CD4-positive, alpha-beta T cell treated with Interferon alpha-2 for 1 hour (primary cell): Measurements from ENCODE around the gene SRRT.
"Not testable (repeated sequence)": the region's sequence is repeated elsewhere in the genome, so short reads cannot be mapped to it uniquely, and the experiment has no call there.

Source experiments
- DNase-seq, 2 donors: peaks; one replicate each; pipeline ENCODE4 v3.0.0-alpha.2; 2020 to 2022

The SRRT gene

DNA sequence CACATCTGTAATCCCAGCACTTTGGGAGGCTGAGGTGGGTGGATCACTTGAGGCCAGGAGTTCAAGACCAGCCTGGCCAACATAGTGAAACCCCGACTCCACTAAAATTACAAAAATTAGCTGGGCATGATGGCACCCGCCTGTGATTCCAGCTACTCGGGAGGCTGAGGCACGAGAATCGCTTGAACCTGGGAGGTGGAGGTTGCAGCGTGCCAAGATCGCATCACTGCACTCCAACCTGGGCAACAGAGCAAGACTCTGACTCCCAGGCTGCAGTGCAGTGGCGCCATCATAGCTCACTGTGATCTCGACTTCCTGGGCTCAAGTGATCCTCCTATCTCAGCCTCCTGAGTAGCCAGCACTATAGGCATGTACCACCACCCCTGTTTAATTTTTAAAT is 20.0 kb upstream of the SRRT start:
- not testable (repeated sequence) for DNase-seq

DNA sequence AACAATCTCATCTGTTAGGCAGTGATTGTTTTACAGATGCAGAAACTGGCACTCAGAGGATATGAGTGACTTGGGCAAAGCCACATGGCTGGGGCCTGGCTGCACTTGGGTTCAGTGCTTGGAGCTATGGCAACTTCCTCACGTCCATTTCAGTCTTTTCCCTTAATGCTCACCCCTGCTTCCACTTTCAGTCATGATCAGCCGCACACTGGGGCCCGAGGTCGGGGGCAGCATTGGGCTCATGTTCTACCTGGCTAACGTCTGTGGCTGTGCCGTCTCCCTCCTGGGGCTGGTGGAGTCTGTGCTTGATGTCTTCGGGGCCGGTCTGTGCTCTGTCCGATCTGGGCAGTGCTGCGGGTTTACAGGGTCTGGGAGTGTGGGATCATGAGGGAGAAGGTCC is 19.4 kb upstream of the SRRT start:
- no peak for DNase-seq

DNA sequence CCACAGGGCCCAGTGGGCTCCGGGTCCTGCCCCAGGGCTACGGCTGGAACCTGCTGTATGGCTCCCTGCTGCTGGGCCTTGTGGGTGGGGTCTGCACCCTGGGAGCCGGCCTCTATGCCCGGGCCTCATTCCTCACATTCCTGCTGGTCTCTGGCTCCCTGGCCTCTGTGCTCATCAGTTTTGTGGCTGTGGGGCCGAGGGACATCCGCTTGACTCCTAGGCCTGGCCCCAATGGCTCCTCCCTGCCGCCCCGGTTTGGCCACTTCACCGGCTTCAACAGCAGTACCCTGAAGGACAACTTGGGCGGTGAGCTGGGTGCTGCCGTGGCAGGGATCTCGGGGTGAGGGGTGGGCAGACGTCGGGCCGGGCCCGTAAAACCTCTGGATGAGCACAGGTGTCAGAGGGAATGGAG is 18.0 kb upstream of the SRRT start:
- no peak for DNase-seq

DNA sequence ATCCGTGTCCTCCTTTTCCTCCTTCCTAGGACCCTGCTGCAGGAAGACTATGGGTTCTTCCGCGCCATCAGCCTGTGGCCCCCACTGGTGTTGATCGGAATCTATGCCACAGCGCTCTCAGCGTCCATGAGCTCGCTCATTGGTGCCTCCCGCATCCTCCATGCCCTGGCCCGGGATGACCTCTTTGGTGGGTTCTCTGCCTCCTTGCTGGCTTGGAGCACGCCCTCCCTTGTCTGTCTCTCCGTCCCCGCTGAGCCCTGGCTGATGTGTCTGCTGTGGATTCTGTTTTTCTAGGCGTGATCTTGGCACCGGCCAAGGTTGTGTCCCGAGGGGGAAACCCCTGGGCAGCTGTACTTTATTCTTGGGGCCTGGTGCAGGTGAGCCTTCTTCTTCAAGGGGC is 15.0 kb upstream of the SRRT start:
- DNase-seq, result no peak

DNA sequence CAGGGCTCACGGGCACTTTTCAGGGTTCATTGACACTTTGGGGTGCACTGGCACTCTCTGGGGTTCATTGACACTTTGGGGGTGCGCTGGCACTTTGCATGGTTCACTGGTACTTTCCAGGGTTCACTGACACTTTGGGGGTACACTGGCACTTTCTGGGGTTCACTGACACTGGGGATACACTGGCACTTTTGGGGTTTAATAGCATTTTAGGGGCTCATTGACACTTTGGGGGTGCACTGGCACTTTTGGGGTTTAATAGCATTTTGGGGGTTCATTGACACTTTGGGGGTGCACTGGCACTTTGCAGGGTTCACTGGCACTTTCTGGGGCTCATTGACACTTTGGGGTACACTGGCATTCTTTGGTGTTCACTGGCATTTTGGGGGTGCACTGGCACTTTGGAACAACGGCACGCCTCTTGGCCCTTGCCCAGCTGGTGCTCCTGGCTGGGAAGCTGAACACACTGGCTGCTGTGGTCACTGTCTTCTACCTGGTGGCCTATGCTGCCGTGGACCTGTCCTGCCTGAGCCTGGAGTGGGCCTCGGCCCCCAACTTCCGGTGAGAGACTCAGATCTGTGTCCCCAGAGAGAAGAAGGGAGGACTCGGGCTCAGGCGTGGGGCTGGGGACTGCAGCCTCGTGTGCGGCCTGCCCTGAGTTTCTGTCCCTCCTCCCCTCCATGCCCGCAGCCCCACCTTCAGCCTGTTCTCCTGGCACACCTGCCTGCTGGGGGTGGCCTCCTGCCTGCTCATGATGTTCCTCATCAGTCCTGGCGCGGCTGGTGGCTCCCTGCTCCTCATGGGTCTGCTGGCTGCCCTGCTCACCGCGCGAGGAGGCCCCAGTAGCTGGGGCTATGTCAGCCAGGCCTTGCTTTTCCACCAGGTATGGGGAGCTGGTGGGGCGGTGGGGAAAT is 13.9 kb upstream of the SRRT start:
- no peak for DNase-seq

DNA sequence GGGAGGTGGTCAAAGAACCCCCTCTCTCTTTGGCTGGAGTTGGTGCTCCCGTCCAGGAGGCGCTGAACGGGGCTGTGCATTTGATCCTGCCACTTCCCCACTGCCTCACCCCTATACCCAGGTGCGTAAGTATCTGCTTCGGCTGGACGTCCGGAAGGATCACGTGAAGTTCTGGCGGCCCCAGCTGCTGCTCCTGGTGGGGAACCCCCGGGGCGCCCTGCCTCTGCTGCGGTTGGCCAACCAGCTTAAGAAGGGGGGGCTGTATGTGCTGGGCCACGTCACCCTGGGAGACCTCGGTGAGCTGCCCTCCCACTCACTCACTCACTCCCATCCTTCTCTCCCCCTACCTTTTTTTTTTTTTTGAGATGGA is 13.3 kb upstream of the SRRT start:
- no peak for DNase-seq

DNA sequence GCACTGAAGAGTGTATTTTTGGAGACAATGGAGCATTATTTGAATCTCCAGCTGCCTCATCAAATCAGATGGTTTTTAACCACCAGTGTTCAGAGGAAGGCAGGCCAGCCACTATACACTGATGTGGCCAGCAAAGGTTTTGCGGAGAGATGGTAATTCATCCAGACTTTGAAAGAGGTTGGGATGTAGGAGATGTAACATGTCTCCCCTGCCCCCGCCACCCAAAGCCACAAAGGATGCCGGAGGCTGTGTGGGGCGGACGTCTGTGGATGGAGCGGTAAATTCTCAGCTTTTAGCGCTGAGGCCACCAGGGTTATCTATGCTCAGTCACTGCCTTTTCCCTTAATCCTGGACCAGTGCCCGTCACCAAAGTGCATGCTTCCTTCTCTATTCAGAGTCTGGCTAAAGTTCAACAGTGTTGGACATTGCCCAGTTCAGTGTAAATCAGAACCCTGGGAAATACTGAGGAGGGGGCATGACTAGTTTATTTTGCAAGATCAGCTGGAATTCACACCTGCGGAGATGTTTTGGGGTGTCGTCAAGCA is 11.4 kb upstream of the SRRT start:
- DNase-seq, result no peak

DNA sequence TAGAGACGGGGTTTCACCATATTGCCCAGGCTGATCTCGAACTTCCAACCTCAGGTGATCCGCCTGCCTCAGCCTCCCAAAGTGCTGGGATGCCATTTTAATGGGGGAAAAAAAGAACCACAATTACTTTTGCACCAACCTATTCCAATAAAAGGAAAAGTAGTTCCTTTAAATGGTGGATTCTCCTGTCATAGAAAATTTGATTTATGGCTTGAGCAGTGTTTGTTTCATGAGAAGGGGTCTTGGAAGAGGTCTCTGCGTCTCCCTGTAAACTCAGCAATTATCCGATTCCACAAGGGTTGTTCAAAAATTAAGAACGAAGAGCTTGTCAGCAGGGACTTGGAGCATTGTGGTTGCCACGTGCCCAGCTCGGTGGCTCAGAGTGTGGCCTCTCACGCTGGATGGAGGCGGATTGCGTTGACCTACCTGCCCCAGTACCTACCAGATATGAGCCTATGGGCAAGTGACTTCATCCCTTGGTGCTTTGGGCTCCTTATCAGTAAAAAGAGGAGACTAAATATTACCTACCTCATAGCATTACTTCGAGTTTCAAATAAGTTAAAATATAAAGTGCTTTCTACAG is 10.5 kb upstream of the SRRT start:
- no peak for DNase-seq

DNA sequence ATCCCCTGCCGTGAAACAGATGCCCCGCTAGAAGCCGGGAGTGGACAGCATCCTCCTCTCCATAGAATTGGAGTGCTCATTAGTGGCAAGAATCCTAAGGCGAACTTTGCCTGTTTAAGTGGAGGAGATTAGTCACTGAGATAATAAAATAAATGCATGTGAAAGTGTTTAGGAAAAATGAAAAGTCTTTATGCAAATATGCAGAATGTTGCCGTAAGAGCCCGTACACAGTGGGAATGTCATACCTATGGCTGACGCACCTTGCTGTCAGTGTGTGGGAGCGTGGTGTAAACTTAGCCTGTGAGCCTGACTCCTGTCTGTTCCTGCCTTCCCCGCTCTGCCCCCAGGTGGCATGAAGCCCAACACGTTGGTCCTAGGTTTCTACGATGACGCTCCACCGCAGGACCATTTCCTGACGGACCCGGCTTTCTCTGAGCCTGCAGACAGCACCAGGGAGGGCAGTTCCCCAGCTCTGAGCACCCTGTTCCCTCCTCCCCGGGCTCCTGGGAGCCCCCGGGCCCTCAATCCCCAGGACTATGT is 9.5 kb upstream of the SRRT start:
- no peak for DNase-seq

DNA sequence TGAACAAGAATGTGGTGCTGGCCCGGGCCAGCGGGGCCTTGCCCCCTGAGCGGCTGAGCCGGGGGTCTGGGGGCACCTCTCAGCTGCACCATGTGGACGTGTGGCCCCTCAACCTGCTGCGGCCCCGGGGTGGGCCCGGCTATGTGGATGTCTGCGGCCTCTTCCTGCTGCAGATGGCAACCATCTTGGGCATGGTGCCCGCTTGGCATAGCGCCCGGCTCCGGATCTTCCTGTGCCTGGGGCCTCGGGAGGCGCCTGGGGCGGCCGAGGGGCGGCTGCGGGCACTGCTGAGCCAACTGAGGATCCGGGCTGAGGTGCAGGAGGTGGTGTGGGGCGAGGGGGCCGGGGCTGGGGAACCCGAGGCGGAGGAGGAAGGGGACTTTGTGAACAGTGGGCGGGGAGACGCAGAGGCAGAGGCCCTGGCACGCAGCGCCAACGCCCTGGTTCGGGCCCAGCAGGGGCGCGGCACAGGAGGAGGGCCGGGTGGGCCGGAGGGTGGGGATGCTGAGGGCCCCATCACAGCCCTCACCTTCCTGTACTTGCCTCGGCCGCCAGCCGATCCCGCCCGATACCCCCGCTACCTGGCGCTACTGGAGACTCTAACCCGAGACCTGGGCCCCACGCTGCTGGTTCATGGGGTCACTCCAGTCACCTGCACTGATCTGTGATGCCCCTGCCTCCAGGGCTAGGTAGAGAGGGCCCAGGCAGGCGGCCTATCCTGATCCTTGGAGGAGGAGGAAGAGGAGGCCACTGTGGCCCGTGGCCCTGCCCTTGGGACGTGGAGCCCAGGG is 8.8 kb upstream of the SRRT start:
- DNase-seq, result no peak

DNA sequence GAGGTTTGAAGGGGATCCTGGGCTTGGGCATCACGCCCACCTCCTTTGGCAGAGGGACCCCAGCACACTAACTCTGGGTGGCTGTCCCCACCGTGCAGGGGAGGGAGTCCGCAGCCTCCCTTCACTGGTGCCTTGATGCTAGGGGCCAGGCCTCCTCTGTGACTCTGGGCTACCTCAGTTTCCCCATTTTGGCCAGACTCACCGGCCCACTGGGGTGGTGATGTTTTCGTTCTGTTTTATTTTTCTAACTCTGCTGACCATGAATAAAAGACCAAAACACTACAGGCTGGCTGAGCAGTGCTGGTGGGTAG is 8.2 kb upstream of the SRRT start:
- DNase-seq, result no peak

DNA sequence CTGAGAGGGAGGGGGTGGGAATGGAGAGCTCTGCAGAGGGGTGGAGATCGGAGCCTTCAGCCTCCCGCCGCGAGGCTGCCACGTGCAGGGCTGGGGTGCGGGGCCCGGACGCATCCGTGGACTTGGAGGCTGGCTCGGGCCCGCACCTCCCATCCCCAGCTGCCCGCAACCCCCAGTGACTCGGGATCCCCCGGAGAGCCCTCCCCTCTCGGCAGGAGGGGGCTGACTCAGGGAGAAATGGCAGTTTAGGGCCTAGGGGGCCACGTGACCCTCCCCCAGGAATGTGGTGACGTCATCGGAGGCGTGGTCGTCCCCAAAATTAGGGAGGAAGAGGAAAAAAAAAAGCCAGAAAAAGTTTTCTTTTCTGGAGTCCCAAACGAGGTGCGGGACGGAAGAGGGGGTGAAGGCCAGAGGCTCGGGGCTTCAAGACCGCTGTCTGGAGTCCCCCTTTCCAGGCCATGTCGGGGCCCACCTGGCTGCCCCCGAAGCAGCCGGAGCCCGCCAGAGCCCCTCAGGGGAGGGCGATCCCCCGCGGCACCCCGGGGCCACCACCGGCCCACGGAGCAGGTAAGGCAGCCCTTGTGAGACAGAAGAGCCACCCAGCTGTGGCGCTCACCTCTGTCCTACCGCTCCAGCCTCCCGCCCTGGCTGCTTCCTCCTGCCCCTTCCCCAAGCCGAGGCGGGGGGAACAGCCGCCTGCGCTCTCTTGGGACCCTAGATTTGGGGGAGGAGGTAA is 7.7 kb upstream of the SRRT start, which contains the start of gene TRIP6:
TRIP6 (plus strand) TSS at position 348 of the 736 bp plus-strand sequence; CDS start at position 459, 111 bp downstream.
- peak; percentile 33 to 59 for DNase-seq

DNA sequence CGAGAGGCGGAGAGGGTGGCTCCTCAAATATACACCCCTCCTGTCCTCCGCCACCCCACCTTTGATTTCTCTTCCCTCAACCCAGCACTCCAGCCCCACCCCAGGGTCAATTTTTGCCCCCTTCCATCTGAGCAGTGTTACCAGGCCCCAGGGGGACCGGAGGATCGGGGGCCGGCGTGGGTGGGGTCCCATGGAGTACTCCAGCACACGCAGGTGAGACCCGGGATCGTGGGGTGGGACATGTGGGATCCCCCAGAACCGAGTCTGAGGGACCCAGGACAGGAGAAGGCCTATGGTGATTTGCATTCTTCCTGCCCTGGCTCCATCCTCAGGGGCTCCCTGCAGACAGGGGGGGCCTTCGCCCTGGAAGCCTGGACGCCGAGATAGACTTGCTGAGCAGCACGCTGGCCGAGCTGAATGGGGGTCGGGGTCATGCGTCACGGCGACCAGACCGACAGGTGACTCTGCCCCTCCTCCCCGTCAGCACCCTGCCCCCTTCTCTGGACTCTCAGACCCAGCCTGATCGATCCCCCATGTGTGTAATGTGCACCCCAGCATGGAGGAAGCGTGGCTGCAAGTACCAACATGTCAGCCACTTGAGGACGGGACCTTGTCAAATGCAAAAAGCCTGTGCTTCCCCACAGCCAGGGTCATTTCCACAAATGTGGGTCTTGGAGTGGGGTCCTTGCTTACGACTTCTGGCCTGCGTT is 7.0 kb upstream of the SRRT start:
- DNase-seq, result no peak

DNA sequence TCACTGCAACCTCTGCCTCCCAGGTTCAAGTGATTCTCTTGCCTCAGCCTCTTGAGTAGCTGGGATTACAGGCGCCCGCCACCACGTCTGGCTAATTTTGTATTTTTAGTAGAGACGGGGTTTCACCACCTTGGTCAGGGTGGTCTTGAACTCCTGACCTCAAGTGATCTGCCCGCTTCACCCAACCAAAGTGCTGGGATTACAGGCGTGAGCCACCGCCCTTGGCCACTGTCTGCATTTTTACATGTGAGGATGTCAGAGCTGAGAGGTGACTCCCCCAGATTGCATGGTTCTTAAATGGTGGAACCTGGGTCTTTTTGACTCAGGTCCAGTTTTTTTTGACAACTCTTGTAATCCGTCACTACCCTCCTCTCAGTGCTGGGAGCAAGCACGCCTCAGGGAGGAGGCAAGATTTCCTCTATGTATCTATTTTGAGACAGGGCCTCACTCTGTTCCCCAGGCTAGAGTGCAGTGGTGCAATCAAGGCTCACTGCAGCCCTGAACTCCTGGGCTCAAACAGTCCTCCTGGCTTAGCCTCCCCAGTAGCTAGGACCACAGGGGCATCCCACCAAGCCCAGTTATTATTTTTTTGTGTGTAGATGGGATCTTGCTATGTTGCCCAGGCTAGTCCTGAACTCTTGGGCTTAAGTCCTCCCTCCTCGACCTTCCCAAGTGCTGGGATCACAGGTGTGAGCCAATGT is 1.2 kb upstream of the SRRT start:
- no peak for DNase-seq

DNA sequence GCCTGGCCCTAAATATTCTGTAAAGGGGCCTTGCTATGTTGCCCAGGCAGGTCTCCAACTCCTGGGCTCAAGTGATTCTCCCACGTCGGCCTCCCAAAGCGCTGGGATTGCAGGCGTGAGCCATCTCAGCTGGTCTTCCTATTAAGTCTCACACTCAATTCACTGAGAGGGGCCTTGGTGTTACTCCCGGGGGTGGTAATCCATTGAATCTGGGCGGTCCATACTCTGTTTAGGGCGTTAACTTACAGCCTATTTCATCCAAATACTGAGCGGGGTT is 665 bp upstream of the SRRT start:
- DNase-seq, result no peak

DNA sequence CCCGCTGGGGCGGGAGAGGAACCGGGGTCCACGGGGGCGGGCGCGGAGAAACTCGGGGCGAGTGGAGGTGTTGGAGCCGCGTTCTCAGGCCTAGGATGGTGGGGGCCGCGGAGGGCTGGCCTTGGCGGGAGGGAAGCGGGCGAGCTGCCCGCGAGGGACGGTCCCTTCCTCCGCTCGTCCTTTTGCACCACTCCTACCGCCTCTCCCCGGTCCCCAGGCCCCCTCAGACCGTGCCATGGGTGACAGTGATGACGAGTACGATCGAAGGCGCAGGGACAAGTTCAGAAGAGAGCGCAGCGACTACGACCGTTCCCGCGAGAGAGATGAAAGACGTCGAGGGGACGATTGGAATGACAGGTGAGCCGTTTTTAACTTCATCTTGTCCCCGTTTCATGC is 451 bp downstream of the SRRT start:
- DNase-seq, result peak in 1 of 2 donors; percentile 41

DNA sequence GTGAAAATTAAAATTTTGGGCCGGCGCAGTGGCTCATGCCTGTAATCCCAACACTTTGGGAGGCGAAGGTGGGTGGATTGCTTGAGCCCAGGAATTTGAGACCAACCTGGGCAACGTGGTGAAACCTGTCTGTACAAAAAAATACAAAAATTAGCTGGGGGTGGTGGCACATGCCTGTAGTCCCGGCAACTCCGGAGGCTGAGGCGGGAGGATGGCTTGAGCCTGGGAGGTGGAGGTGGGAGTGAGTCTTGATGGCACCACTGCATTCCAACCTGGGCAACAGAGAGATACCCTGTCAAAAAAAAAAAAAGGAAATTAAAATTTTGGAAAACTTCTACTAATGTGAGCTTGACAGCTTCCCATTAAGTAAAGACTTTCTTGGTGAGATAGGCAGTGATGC is 3.1 kb downstream of the SRRT start:
- DNase-seq, result no peak

DNA sequence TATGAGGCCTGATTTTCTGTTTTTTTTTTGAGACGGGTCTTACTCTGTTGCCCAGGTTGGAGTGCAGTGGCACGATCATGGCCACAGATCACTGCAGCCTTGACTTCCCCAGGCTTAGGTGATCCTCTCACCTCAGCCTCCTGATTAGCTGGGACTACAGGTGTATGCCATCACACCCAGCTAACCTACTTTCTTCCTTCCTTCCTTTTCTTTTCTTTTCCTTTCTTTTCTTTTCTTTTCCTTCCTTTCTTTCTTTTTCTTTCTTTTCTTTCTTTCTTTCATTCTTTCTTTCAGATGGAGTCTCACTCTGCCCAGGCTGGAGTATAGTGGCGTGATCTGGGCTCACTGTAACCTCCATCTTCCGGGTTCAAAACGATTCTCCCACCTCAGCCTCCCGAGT is 3.8 kb downstream of the SRRT start:
- DNase-seq, result no peak

DNA sequence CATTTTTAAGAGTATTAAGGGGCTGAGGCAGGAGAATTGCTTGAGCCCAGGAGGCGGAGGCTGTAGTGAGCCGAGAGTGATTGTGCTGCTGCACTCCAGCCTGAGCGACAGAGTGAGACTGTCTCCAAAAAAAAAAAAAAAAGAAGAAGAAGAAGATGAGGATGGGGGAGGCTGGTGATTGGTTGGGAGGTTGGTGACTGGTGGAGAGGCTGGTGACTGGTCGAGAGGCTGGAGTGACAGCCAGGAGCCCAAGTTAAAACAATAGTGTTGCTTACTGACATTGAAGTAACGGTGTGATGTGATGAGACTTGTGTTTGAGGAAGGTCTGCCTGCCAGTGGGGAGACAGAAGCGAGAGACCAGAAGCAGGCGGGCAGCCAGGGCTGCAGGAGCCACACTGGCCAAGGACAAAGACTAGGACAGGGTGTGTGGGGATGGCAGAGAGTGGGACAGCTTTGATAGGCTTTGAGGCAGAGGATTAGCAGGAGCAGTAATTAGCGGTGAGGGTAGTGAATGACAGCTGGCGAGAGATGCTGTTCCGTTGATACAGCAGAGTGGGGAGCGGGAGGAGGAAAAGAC is 4.9 kb downstream of the SRRT start:
- DNase-seq, result no peak

DNA sequence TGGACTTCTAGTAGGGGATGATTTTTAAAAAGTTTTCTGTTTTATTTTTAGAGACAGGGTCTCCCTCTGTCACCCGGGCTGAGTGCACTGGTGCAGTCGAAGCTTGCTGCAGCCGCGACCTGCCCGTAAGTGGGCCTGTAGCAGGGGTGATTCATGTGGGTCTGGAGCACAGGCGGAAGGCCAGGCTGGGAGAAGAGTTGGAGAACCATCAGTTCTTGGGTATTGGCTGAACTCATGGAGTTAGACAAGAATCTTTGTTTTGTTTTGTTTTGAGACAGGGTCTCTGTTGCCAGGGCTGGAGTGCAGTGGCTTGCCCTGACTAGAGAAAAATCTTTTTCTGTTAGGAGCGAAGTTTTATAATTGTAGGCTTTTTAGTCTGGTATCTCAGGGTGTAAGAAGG is 5.7 kb downstream of the SRRT start:
- no peak for DNase-seq

DNA sequence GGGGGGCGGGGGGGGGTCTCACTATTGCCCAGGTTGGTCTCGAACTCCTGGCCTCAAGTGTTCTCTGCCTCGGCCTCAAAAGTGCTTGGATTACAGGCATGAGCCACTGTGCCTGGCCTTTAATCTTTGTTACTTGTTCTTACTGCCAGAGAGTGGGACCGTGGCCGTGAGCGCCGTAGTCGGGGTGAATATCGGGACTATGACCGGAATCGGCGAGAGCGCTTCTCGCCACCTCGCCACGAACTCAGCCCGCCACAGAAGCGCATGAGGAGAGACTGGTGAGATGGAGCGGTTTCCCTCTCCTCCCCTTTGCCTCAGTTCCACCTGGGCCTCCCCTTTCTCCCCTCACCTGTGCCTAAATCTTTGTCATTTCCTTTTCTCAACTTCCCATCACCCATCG is 6.2 kb downstream of the SRRT start:
- no peak for DNase-seq
